Nucleus accumbens (tissue), 56 donors: Measurements from ENCODE around the gene WDR82.
"Not testable (repeated sequence)": the region's sequence is repeated elsewhere in the genome, so short reads cannot be mapped to it uniquely, and the experiment has no call there.

Source experiments
- DNase-seq, 56 donors: peaks; one replicate each; lab custom pipeline; 2025; lab: John Stamatoyannopoulos, UW

WDR82 gene

GRCh38 chr3:52290596-52291507 lies 12.4 kb upstream of the WDR82 start:
- no peak for DNase-seq

GRCh38 chr3:52289747-52290595 lies 11.5 kb upstream of the WDR82 start:
- no peak for DNase-seq

GRCh38 chr3:52289338-52289746 lies 10.9 kb upstream of the WDR82 start:
- no peak for DNase-seq

GRCh38 chr3:52288674-52289073 lies 10.2 kb upstream of the WDR82 start:
- DNase-seq = no peak

GRCh38 chr3:52286777-52287110 lies 8.3 kb upstream of the WDR82 start:
- no peak for DNase-seq

- not testable (repeated sequence) for DNase-seq
These were observed 5.6 kb upstream of the WDR82 start for GRCh38 chr3:52284051-52284450.

- no peak for DNase-seq
These were observed 4.9 kb upstream of the WDR82 start for GRCh38 chr3:52283306-52283705.

GRCh38 chr3:52281981-52282801 lies 3.7 kb upstream of the WDR82 start:
- DNase-seq = no peak

- DNase-seq = peak in 2 of 56 donors; percentile 32
These were observed 1.6 kb upstream of the WDR82 start for GRCh38 chr3:52280050-52280461.

- no peak for DNase-seq
These were observed 1.1 kb upstream of the WDR82 start for GRCh38 chr3:52279596-52279995.

- DNase-seq = peak in 23 of 56 donors; percentile 53 to 93 (median 75)
These were observed 408 bp downstream of the WDR82 start for GRCh38 chr3:52277972-52278509.

GRCh38 chr3:52277071-52277964 lies 1.1 kb downstream of the WDR82 start:
- peak in 47 of 56 donors; percentile 11 to 81 (median 56) for DNase-seq

GRCh38 chr3:52274781-52275180 lies 3.7 kb downstream of the WDR82 start:
- not testable (repeated sequence) for DNase-seq

GRCh38 chr3:52272831-52273230 lies 5.6 kb downstream of the WDR82 start:
- DNase-seq = no peak

GRCh38 chr3:52272172-52272571 lies 6.3 kb downstream of the WDR82 start:
- DNase-seq = not testable (repeated sequence)

GRCh38 chr3:52270252-52270754 lies 8.1 kb downstream of the WDR82 start:
- DNase-seq = no peak

- DNase-seq = no peak
These were observed 8.7 kb downstream of the WDR82 start for GRCh38 chr3:52269776-52270175.

- peak in 4 of 56 donors; percentile 19 to 42 (median 22) for DNase-seq
These were observed 10.4 kb downstream of the WDR82 start for GRCh38 chr3:52268036-52268435.

GRCh38 chr3:52265387-52265786 lies 13.1 kb downstream of the WDR82 start:
- no peak for DNase-seq
